ENCODE data around the gene GPR26.

The GPR26 gene

GRCh38 chr10:123655751-123656150 is 10.4 kb upstream of the GPR26 start:
- DNase-seq (ENCODE audit: low spot score): no peak
- in situ Hi-C loops (cut with MboI; ENCODE audit: low sequenced_read_pairs, unreplicated experiment): no loop called here
- TF ChIP-seq, protein P1, sequence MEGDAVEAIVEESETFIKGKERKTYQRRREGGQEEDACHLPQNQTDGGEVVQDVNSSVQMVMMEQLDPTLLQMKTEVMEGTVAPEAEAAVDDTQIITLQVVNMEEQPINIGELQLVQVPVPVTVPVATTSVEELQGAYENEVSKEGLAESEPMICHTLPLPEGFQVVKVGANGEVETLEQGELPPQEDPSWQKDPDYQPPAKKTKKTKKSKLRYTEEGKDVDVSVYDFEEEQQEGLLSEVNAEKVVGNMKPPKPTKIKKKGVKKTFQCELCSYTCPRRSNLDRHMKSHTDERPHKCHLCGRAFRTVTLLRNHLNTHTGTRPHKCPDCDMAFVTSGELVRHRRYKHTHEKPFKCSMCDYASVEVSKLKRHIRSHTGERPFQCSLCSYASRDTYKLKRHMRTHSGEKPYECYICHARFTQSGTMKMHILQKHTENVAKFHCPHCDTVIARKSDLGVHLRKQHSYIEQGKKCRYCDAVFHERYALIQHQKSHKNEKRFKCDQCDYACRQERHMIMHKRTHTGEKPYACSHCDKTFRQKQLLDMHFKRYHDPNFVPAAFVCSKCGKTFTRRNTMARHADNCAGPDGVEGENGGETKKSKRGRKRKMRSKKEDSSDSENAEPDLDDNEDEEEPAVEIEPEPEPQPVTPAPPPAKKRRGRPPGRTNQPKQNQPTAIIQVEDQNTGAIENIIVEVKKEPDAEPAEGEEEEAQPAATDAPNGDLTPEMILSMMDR (IDR thresholded peaks at IDR 0.05; ENCODE audit: borderline replicate concordance, control extremely low read depth, extremely low read depth, insufficient read depth, missing control alignments): no peak

GRCh38 chr10:123663522-123663921 is 2.6 kb upstream of the GPR26 start:
- TF ChIP-seq, protein P1 (IDR thresholded peaks at IDR 0.05; ENCODE audit: borderline replicate concordance, control extremely low read depth, extremely low read depth, insufficient read depth, missing control alignments): no peak
- no peak for DNase-seq (ENCODE audit: low spot score)
- in situ Hi-C loops (cut with MboI; ENCODE audit: low sequenced_read_pairs, unreplicated experiment): no loop called here

GRCh38 chr10:123665491-123666286 is 466 bp upstream of the GPR26 start:
- in situ Hi-C loops (cut with MboI; ENCODE audit: low sequenced_read_pairs, unreplicated experiment): no loop called here
- TF ChIP-seq, protein P1 (IDR thresholded peaks at IDR 0.05; ENCODE audit: borderline replicate concordance, control extremely low read depth, extremely low read depth, insufficient read depth, missing control alignments): no peak

DNA sequence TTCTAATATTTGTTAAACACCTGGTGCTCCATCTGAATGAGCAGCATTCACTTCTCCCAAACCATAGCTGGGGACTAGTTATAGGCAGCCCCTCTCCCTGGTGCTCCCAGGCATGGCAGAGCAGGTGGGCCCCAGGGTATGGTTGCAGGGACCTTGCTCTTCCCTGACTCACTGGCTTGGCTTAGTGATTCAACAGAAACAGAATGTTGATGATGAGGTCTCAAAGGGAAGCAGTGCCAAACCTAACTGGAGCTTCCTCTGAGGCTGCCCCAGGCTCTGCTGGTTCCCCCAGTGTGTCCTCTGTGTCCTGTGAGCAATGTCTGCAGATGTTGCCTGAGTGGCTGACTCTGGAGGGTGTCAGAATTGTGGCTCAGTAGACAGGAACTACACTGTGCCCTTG is 3.7 kb downstream of the GPR26 start:
- in situ Hi-C loops (cut with MboI; ENCODE audit: low sequenced_read_pairs, unreplicated experiment): no loop called here
- TF ChIP-seq, protein P1 (IDR thresholded peaks at IDR 0.05; ENCODE audit: borderline replicate concordance, control extremely low read depth, extremely low read depth, insufficient read depth, missing control alignments): no peak
- DNase-seq (ENCODE audit: low spot score): no peak

More at GRCh38 chr10:123665491-123666286, 466 bp upstream of the GPR26 start:
- no peak for DNase-seq (ENCODE audit: low spot score)

DNA sequence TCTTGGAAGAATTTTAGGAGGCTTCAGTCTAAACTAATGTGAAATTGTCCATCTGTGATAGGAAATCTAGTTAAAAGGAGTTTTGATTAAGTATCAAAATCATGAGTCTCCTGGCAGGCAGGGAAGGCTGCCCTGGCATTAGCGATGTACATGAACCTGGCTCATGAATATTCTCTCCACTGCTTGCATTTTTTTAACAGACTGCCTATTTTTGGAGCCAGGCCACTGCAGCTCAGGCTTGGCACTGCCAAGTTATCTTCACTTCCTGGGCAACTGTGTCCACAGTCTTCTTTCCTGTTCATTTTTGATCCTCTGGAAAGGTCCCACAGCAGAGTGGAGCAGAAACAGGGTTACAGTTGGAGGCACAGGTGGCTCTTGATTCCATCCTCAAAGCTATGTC is 7.0 kb downstream of the GPR26 start:
- TF ChIP-seq, protein P1 (IDR thresholded peaks at IDR 0.05; ENCODE audit: borderline replicate concordance, control extremely low read depth, extremely low read depth, insufficient read depth, missing control alignments): no peak
- DNase-seq (ENCODE audit: low spot score): no peak
- in situ Hi-C loops (cut with MboI; ENCODE audit: low sequenced_read_pairs, unreplicated experiment): no loop called here

DNA sequence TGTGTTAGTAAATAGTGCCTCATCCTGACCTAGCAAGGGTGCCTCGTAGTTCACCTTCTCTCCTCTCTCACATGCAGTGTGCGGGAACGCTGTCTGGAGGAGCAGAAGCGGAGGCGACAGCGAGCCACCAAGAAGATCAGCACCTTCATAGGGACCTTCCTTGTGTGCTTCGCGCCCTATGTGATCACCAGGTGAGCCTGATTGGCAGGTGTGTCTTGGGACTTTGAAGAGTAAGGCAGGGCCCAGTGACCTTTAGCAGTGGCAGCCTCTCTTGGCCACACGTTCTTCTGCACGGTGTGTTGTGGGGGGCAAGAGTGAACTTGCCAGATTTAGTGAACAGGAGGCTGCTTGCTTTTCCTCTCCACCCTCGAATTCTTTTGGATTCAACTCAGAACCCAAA is 8.6 kb downstream of the GPR26 start:
- in situ Hi-C loops (cut with MboI; ENCODE audit: low sequenced_read_pairs, unreplicated experiment): no loop called here
- DNase-seq (ENCODE audit: low spot score): no peak
- TF ChIP-seq, protein P1 (IDR thresholded peaks at IDR 0.05; ENCODE audit: borderline replicate concordance, control extremely low read depth, extremely low read depth, insufficient read depth, missing control alignments): no peak

All from GM13976 (cell line).